Progenitor cell of endocrine pancreas (in vitro differentiated cells): Measurements from ENCODE around the gene FABP1. TPM values are rescaled to one million over a fixed set of nuclear protein-coding genes. Genes with fewer than 3 reads are reported as not detected.
A peak's percentile ranks its signal among the peaks of the same experiment; 100 is the strongest.

Experiments
- DNase-seq: peaks from one replicate; pipeline ENCODE4 v3.0.0; 2021; ENCODE audit warnings: low spot score; ENCODE audit not compliant: unreplicated experiment
- H3K27ac Mint-ChIP-seq: 2 replicates; pipeline ENCODE4 v1.8.0; 2021; ENCODE audit warnings: mild to moderate bottlenecking, moderate library complexity, mixed read lengths
- H3K27me3 Mint-ChIP-seq: 2 replicates; pipeline ENCODE4 v1.8.0; 2021; ENCODE audit warnings: mixed read lengths
- H3K36me3 Mint-ChIP-seq: 2 replicates; pipeline ENCODE4 v1.8.0; 2022; ENCODE audit warnings: mixed read lengths; ENCODE audit not compliant: insufficient read depth
- H3K4me1 Mint-ChIP-seq: 2 replicates; pipeline ENCODE4 v1.8.0; 2021; ENCODE audit warnings: low read depth, mixed read lengths
- H3K4me3 Mint-ChIP-seq: 2 replicates; pipeline ENCODE4 v1.8.0; 2021; ENCODE audit warnings: low read depth, mild to moderate bottlenecking, moderate library complexity, mixed read lengths
- H3K9me3 Mint-ChIP-seq: 2 replicates; pipeline ENCODE4 v1.8.0; 2021; ENCODE audit warnings: low read depth, mixed read lengths
- total RNA-seq: library from RNA; stranded (reverse); gene quantifications from 2 replicates; pipeline ENCODE4 v1.2.1, GENCODE V29; 2021
- TF ChIP-seq, protein P1 (sequence below): fragments of 200-600 bp; sonication (generic); IDR thresholded peaks from one replicate; pipeline ENCODE4 v1.5.0; 2021; ENCODE audit warnings: antibody characterized with exemption, mild to moderate bottlenecking; ENCODE audit not compliant: unreplicated experiment

The FABP1 gene
- total RNA-seq, 1 donor from 2014 or later = 4.5 TPM

GRCh38 chr2:88139203-88139702 is 11.4 kb upstream of the FABP1 start:
- Mint-ChIP-seq H3K36me3 (peaks cover 3% of the 10 kb centered on the region), H3K4me1 (peaks cover 6% of the 10 kb centered on the region), H3K4me3 (no peak overlapping the region), H3K27ac (no peak overlapping the region), H3K9me3 (peaks cover 27% of the 10 kb centered on the region), H3K27me3 (peaks cover 2% of the 10 kb centered on the region)
- DNase-seq = no peak
- TF ChIP-seq, protein P1, sequence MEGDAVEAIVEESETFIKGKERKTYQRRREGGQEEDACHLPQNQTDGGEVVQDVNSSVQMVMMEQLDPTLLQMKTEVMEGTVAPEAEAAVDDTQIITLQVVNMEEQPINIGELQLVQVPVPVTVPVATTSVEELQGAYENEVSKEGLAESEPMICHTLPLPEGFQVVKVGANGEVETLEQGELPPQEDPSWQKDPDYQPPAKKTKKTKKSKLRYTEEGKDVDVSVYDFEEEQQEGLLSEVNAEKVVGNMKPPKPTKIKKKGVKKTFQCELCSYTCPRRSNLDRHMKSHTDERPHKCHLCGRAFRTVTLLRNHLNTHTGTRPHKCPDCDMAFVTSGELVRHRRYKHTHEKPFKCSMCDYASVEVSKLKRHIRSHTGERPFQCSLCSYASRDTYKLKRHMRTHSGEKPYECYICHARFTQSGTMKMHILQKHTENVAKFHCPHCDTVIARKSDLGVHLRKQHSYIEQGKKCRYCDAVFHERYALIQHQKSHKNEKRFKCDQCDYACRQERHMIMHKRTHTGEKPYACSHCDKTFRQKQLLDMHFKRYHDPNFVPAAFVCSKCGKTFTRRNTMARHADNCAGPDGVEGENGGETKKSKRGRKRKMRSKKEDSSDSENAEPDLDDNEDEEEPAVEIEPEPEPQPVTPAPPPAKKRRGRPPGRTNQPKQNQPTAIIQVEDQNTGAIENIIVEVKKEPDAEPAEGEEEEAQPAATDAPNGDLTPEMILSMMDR = no peak

GRCh38 chr2:88137833-88138232 is 10.0 kb upstream of the FABP1 start:
- Mint-ChIP-seq H3K4me1 (peaks cover 6% of the 10 kb centered on the region), H3K27ac (peak overlapping the region; percentile 44), H3K27me3 (no peaks in the 10 kb centered on the region), H3K36me3 (no peaks in the 10 kb centered on the region), H3K4me3 (no peak overlapping the region), H3K9me3 (peaks cover 14% of the 10 kb centered on the region)
- no peak for DNase-seq
- TF ChIP-seq, protein P1 = no peak

DNA sequence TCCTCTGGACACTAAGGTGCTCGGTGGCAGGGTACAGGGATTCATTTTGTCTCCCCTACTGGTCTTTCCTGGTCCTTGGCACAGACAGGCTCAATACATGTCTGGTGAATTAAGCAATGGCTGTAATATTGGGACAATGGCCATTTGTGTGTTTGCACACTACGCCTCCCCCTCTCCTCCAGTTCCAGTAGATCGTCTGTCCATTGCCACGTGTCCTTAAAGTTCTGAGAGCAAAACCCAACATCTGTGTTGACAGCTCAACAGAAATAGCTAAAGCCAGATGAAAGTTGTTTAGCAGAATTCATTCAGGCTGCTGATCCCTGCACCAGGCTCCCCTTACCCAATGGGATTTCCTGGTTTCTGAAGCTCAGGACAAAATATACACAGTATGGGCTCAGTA is 9.0 kb upstream of the FABP1 start:
- peaks cover 11% of the 10 kb centered on the region for H3K9me3 Mint-ChIP-seq
- no peaks in the 10 kb centered on the region for H3K36me3 Mint-ChIP-seq
- no peaks in the 10 kb centered on the region for H3K27me3 Mint-ChIP-seq
- peaks cover 6% of the 10 kb centered on the region for H3K4me1 Mint-ChIP-seq
- DNase-seq = no peak
- H3K27ac Mint-ChIP-seq = no peak overlapping the region
- TF ChIP-seq, protein P1 = no peak
- no peak overlapping the region for H3K4me3 Mint-ChIP-seq

- no peaks in the 10 kb centered on the region for H3K27me3 Mint-ChIP-seq
Measured at GRCh38 chr2:88133875-88134274, 6.0 kb upstream of the FABP1 start.

GRCh38 chr2:88131999-88132368 is 4.1 kb upstream of the FABP1 start:
- no peaks in the 10 kb centered on the region for H3K9me3 Mint-ChIP-seq
- peaks cover 38% of the 10 kb centered on the region for H3K4me1 Mint-ChIP-seq

More at GRCh38 chr2:88133875-88134274, 6.0 kb upstream of the FABP1 start:
- no peak overlapping the region for H3K4me3 Mint-ChIP-seq
- no peaks in the 10 kb centered on the region for H3K36me3 Mint-ChIP-seq
- no peak for DNase-seq
- no peak overlapping the region for H3K27ac Mint-ChIP-seq
- H3K9me3 Mint-ChIP-seq = peaks cover 2% of the 10 kb centered on the region
- TF ChIP-seq, protein P1 = no peak
- H3K4me1 Mint-ChIP-seq = peaks cover 26% of the 10 kb centered on the region

More at GRCh38 chr2:88131999-88132368, 4.1 kb upstream of the FABP1 start:
- Mint-ChIP-seq H3K36me3 (no peaks in the 10 kb centered on the region), H3K27me3 (no peaks in the 10 kb centered on the region), H3K27ac (no peak overlapping the region), H3K4me3 (no peak overlapping the region)
- TF ChIP-seq, protein P1 = no peak
- no peak for DNase-seq
